GM18505 (cell line): Measurements from ENCODE around the gene UQCR10.

Source experiments
- ATAC-seq: cut with Tn5 transposase; IDR thresholded peaks from one replicate; pipeline ENCODE4 v1.9.1; 2021; ENCODE audit not compliant: unreplicated experiment
- POLR2A ChIP-seq: IDR thresholded peaks from 4 replicates; pipeline ENCODE4 v1.6.1; 2011; ENCODE audit warnings: borderline replicate concordance; ENCODE audit not compliant: insufficient read depth, insufficient read length; ENCODE audit errors: extremely low read depth

Gene UQCR10

GRCh38 chr22:29782061-29782845 lies 15.1 kb downstream of the UQCR10 start:
- no peak for ATAC-seq
- no peak for TF ChIP-seq POLR2A

GRCh38 chr22:29784451-29785361 lies 17.5 kb downstream of the UQCR10 start:
- TF ChIP-seq POLR2A, result no peak
- no peak for ATAC-seq

DNA sequence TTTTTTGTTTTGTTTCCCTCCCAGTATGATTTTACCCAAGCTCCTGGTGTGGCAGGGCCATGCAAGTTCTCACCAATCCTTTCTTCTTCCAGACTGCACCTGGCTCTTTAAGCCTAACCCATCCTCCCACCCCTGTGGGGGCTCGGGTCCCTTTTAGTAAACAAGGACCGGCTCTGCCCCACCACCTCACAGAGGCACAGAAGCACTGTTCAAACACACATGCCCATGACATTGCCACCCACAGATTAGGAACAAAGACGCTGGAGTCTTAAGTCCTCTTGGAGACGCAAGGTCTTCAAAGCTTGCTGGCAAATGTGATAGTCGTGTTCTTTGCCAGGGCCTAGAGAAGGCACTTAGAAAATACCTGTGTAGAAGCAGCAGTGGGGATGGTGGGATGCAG lies 18.9 kb downstream of the UQCR10 start:
- TF ChIP-seq POLR2A, result no peak
- no peak for ATAC-seq

- TF ChIP-seq POLR2A, result no peak
- ATAC-seq, result no peak
These were observed 20.3 kb downstream of the UQCR10 start for GRCh38 chr22:29787371-29787980.

DNA sequence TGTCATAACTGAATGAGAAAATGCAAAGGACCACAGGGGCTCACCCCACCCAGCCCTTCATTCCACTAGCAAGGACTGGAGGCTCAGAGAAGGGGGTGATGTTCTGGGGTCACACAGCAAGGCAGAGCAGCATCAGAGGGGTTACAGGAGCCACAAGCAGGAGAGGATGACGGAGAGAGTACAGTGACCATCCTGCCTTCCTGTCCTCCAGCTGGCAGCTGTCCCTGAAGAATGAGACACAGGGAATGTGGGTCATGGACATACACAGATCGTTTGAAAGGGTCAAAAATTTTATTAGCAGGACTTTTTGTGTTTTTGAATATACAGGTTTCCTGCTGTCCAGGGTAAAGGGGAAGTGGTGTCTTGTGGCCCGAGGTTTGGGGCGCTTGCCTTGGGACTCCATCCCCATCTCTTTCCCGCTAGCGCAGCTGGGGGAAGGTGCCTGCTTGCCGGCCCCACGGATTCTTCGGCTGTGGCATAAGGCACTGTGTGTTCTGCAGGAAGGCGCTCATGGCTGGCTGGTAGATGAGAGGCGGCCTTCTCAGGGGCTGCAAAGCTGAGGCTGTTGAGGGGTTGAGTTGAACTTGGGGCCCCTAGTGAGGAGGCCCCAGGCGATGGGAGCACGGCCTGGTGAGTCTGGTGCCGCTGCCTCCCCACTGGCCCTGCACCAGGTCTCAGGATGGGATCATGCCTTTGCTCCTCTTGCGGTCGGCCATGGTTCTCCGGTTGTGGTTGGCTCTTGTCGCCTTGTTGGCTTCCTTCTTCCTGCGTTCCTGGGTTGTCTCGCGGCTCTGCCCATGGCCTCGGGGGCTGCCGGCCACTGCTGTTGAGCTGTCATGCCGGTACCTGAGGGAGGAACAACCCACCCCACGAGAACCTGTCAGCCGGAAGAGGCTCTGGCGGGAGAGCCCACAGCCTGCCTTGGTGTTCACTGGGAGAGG lies 21.4 kb downstream of the UQCR10 start:
- ATAC-seq, result no peak
- no peak for TF ChIP-seq POLR2A

GRCh38 chr22:29790061-29790460 lies 22.9 kb downstream of the UQCR10 start:
- ATAC-seq, result no peak
- no peak for TF ChIP-seq POLR2A

- TF ChIP-seq POLR2A, result no peak
- no peak for ATAC-seq
These were observed 26.2 kb downstream of the UQCR10 start for GRCh38 chr22:29793396-29793795.

DNA sequence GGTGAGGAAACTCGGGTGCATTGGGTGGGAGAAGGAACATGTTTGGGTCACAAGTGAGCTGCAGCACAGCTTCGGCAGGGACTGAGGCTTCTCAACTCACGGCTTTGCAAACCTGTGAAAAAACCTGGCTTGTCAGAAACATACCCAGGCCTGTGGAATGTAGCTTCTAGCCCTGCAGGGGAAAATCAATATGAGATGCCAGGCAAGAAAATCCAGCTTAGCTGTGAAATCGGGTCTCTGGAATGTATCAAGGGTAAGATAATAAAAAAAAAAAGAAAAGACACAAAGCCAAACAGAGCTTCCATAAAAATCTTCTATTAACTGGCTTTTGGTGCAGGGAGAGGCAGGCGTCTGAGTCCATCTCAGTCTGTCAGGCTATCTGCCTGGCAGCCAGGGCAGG lies 28.5 kb downstream of the UQCR10 start:
- TF ChIP-seq POLR2A, result no peak
- no peak for ATAC-seq

DNA sequence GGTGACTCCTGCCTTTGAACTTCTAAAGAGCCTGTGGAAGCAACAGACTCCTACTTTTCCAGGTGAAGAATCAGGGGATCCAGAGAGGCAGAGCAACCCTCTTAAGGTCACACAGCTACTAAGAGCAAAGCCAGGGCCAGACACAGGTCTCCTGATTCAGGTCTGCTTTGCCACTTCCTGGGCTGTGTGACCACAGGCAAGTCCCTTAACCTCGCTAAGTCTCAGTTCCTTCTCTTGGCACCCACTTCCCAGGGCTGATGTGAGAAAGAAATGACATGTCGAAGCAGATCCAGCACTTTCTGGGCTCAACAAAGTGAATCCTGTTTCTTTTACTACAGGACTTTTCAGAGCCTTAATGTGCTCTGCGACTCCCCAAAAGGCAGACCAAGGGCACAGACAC lies 30.2 kb downstream of the UQCR10 start:
- TF ChIP-seq POLR2A, result no peak
- ATAC-seq, result no peak

DNA sequence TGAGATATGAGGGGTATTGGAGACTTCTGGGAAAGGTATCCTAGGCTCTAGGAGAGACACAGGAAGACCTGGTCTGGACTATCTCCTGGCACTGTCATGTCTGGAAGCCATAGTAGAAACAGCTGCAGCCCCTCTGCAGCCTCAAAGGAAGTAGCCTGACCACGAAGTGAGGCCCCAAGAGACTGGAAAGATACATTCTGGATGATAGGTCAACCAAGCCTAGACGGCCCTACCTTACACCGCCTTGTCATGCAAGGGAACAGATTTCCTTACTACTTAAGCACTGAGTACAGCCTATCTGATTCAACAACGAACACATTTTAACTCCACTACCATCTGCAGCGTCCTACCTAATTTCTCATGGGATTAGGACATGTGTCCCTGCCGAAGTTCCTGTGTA lies 31.1 kb downstream of the UQCR10 start:
- no peak for ATAC-seq
- no peak for TF ChIP-seq POLR2A

DNA sequence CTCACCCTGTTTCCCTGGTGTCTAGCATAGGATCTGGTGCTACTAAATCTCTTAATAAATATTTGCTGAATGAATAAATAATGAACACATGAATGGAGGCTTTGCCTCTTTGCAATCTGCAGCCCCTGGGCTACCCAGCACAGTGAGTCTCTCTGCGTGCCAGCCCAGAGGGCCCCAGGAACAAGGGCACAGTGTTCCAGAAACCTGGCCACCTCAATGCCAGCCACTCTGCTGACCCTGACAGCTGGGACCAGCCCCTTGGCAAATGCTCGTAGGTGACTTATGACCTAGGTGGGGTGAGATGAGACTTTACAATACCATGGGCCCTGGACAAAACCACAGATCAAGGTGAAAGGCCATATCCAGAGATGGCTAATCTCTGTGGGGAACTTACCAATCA lies 31.6 kb downstream of the UQCR10 start:
- no peak for ATAC-seq

DNA sequence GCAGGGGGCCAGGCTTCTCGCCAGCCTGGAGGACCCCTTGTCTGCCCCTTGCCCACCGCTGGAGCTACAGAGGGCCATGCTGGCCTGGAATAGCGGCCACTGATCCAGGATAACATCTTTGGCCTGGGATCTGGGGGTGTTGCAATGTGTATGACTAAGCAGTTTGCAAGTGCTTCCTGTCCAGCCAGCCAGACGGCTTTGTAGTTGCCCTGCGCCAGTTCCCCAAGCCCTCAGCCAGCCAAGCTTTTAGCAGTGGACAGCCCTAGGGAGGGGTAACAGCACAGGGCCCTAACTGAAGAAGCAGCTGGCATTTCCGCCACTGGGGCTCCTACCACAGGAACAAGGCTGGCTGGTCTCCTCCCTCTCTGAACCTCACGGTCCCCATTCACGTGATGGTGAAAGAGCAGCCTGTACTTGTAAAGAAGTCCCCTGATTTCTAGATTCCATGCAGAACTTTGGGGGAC lies 32.1 kb downstream of the UQCR10 start:
- TF ChIP-seq POLR2A, result no peak
- ATAC-seq, result no peak

More for the DNA sequence above, 31.6 kb downstream of the UQCR10 start:
- TF ChIP-seq POLR2A, result no peak

DNA sequence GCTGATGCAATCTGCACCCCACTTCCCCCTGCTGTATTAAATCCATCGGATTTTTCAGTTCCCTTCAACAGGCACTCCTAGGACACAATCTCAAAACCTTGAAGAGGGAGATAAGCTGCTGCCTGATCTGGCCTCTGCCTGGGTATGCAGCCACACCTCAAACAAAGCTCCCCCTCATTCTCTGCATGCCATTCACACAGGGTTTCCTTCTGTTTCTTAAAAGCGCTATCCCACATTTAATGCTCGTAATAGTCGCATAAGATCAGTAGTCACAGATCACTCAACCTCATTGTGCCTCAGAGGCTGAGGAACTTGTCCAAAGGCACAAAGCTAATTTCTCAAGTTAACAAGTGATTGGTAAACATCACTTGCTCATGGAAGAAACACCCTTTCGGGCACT lies 34.0 kb downstream of the UQCR10 start:
- TF ChIP-seq POLR2A, result no peak
- ATAC-seq, result no peak

GRCh38 chr22:29801796-29802195 lies 34.6 kb downstream of the UQCR10 start:
- no peak for TF ChIP-seq POLR2A
- no peak for ATAC-seq
